Measurements from ENCODE around the gene C1orf226. TPM values are rescaled to one million over a fixed set of nuclear protein-coding genes. Genes with fewer than 3 reads are reported as not detected.
"Not testable (repeated sequence)": the region's sequence is repeated elsewhere in the genome, so short reads cannot be mapped to it uniquely, and the experiment has no call there.

C1orf226 gene
- total and polyA plus RNA-seq, 3 donors from 2014 or later: 4.2 to 7.5 (median 6.5) TPM

GRCh38 chr1:162420120-162420519, 38.6 kb downstream of the C1orf226 start:
- no peaks in the 10 kb centered on the region for H3K9me3 ChIP-seq
- no peak overlapping the region for H3K27ac ChIP-seq
- TF ChIP-seq CTCF (IDR thresholded peaks at IDR 0.05) (no peak), POLR2A (IDR thresholded peaks at IDR 0.05) (no peak)
- intact Hi-C loops (cut with DNase I; ENCODE audit: low total_unique reads): no loop called here
- H3K36me3 ChIP-seq (ENCODE audit: low read depth, missing control alignments): no peaks in the 10 kb centered on the region
- WGBS, 2 donors: 82 to 95% methylated on average over 3 of the region's 3 CpGs
- no peak for DNase-seq
- no peaks in the 10 kb centered on the region for H3K27me3 ChIP-seq
- no peak overlapping the region for H3K4me3 ChIP-seq
- no peaks in the 10 kb centered on the region for H3K4me1 ChIP-seq

DNA sequence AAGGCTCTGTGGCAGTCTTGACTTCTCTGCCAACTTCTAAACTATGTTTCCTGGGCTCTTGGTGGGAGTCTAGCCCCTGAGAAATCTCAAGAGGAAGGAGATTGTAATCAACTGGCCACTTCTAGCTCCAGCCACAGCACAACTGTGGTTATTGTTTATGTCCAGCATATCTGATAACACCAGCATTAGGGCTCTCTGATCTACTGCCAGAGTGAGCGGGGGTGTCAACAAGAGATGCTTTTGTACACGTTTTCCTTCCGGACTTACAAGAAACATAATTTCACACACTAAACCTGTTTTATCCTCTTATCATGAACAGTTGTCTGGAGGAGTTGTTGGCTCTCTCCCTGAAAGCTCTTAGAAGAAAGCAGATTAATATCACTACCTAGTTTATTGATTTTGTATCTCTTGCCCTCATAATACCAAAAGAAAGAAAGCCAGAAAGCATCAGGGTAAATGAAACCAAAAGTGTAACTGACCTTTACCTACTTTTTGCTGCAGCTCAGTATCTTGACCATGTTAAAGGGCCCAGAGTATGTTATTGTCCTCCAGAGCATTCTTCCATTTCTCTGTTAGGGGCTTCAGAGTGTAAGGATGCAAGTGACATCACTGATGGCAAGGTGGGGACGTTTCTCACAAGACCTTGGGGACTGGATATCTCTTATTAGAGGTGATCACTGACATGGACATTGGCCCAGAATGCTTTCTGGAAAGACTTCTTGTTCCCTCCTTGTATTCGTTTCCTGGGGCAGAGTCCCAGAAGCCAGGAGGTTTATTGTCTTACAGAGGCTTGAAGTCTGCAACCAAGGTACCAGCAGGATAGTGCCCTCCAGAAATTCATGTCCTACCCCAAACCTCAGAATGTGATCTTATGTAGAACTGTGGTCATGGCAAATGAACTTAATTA, 40.0 kb downstream of the C1orf226 start:
- intact Hi-C loops (cut with DNase I; ENCODE audit: low total_unique reads): no loop called here

GRCh38 chr1:162422662-162423375, 41.3 kb downstream of the C1orf226 start:
- intact Hi-C loops (cut with DNase I; ENCODE audit: low total_unique reads): no loop called here
- no peak overlapping the region for H3K4me3 ChIP-seq
- no peaks in the 10 kb centered on the region for H3K4me1 ChIP-seq
- no peaks in the 10 kb centered on the region for H3K36me3 ChIP-seq (ENCODE audit: low read depth, missing control alignments)
- no peaks in the 10 kb centered on the region for H3K27me3 ChIP-seq
- TF ChIP-seq POLR2A (IDR thresholded peaks at IDR 0.05) (no peak), CTCF (IDR thresholded peaks at IDR 0.05) (no peak)
- H3K27ac ChIP-seq: no peak overlapping the region
- H3K9me3 ChIP-seq: no peaks in the 10 kb centered on the region
- WGBS, 2 donors: 88 to 93% methylated on average over 10 of the region's 10 CpGs
- DNase-seq: no peak

More for the DNA sequence above, 40.0 kb downstream of the C1orf226 start:
- no peak overlapping the region for H3K27ac ChIP-seq
- WGBS, 2 donors: 29 to 46% methylated on average over 5 of the region's 5 CpGs
- H3K4me1 ChIP-seq: no peaks in the 10 kb centered on the region
- peak; percentile 28 for DNase-seq
- no peak for TF ChIP-seq POLR2A (IDR thresholded peaks at IDR 0.05)
- no peak for TF ChIP-seq CTCF (IDR thresholded peaks at IDR 0.05)
- no peaks in the 10 kb centered on the region for H3K36me3 ChIP-seq (ENCODE audit: low read depth, missing control alignments)
- H3K9me3 ChIP-seq: no peaks in the 10 kb centered on the region
- H3K4me3 ChIP-seq: no peak overlapping the region
- no peaks in the 10 kb centered on the region for H3K27me3 ChIP-seq

DNA sequence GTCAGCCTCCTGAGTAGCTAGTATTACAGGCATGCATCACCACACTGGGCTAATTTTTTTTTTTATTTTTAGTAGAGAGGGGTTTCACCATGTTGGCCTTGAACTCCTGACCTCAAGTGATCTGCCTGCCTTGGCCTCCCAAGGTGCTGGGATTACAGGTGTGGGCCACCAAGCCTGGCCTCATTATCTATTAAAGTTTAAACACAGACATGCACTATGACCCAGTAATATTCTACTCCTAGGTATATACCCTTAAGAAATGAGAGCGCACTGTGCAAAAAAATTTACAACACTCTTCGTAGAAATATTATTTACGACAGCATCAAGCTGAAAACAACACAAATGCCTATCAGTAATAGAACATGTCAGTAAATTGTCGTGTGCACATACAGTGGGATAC, 49.1 kb downstream of the C1orf226 start:
- no peak for TF ChIP-seq POLR2A (IDR thresholded peaks at IDR 0.05)
- TF ChIP-seq CTCF (IDR thresholded peaks at IDR 0.05): no peak
- H3K27me3 ChIP-seq: no peaks in the 10 kb centered on the region
- intact Hi-C loops (cut with DNase I; ENCODE audit: low total_unique reads): no loop called here
- no peaks in the 10 kb centered on the region for H3K36me3 ChIP-seq (ENCODE audit: low read depth, missing control alignments)
- no peaks in the 10 kb centered on the region for H3K4me1 ChIP-seq
- no peaks in the 10 kb centered on the region for H3K9me3 ChIP-seq
- no peak for DNase-seq
- 86 to 88% methylated on average over 4 of the region's 4 CpGs for WGBS, 2 donors
- no peak overlapping the region for H3K4me3 ChIP-seq
- H3K27ac ChIP-seq: no peak overlapping the region

DNA sequence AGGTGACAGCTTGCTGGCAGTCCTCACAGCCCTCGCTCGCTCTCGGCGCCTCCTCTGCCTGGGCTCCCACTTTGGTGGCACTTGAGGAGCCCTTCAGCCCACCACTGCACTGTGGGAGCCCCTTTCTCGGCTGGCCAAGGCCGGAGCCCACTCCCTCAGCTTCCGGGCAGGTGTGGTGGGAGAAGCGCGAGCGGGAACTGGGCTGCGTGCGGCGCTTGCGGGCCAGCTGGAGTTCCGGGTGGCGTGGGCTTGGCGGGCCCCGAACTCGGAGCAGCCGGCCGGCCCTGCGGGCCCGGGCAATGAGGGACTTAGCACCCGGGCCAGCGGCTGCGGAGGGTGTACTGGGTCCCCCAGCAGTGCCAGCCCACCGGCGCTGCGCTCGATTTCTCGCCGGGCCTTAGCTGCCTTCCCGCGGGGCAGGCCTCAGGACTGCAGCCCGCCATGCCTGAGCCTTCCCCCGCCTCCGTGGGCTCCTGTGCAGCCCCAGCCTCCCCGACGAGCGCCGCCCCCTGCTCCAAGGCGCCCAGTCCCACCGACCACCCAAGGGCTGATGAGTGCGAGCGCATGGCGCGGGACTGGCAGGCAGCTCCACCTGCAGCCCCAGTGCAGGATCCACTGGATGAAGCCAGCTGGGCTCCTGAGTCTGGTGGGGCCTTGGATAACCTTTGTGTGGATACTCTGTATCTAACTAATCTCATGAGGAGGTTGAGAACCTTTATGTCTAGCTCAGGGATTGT, 51.6 kb downstream of the C1orf226 start:
- WGBS, 2 donors: 66 to 72% methylated on average over 4 to 43 of the region's 47 CpGs
- peak overlapping the region; percentile 21 to 40 for H3K4me3 ChIP-seq
- H3K4me1 ChIP-seq; H3K36me3 ChIP-seq (ENCODE audit: low read depth, missing control alignments); H3K27me3 ChIP-seq; H3K9me3 ChIP-seq; intact Hi-C loops (cut with DNase I; ENCODE audit: low total_unique reads); H3K27ac ChIP-seq: not testable (repeated sequence)
- DNase-seq: peak; percentile 23
